NCI-H748 (cell line): ENCODE measurements around the gene TMEM53.
"Not testable (repeated sequence)": the region's sequence is repeated elsewhere in the genome, so short reads cannot be mapped to it uniquely, and the experiment has no call there.

Source experiments
- DNase-seq: peaks from one replicate; lab custom pipeline; 2025; ENCODE audit not compliant: unreplicated experiment; lab: John Stamatoyannopoulos, UW

TMEM53 gene

DNA sequence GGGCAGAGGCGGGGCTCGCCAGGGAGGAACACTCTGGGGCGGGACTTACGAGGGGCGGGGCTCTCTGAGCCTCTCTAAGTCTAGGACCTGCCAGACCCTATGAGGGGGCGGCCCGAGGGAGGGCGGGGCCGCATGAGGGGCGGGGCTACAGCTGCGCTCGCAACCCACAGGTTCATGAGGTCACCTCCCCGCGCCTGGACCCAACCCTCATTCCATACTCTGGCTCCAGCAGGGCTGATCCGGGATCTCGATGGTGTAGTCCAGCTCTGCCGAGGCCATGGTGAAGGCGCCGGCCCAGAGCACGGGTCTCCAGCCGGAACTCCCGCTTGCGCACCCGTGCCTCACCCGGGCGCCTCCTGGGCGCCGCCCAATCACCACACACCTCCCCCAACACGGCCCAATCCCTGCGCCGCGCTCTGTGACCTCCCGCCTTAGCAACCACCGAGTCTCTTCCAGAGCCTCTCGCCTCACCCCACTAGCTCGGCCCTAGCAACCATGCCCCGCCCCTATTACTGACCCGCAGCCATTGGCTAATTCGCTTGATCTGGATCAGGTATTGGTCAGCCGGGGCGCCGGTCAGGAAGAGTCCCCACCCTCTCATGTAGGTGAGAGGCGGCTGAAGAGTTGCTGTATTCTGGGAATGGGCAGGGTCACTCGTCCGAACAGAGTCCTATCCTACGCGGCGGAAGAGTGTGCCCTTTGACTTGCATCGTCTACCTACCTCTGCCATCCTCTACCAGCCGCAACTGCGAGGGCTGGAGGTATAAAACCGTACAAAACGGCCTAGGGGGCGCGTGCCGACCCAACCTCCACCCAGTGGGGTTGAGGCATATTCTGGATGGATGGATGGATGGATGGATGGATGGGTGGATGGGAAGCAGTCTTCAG lies at the start of gene TMEM53, which contains the start of gene ARMH1:
Gene TMEM53, minus strand, starts transcription at position 369 of the 888 bp plus-strand sequence. Its CDS starts 90 bp downstream, at position 279.
Gene ARMH1, plus strand, starts transcription at position 602 of the 888 bp plus-strand sequence. CDS start 14,984 bp downstream, outside the sequence.
- peak; percentile 99 for DNase-seq

DNA sequence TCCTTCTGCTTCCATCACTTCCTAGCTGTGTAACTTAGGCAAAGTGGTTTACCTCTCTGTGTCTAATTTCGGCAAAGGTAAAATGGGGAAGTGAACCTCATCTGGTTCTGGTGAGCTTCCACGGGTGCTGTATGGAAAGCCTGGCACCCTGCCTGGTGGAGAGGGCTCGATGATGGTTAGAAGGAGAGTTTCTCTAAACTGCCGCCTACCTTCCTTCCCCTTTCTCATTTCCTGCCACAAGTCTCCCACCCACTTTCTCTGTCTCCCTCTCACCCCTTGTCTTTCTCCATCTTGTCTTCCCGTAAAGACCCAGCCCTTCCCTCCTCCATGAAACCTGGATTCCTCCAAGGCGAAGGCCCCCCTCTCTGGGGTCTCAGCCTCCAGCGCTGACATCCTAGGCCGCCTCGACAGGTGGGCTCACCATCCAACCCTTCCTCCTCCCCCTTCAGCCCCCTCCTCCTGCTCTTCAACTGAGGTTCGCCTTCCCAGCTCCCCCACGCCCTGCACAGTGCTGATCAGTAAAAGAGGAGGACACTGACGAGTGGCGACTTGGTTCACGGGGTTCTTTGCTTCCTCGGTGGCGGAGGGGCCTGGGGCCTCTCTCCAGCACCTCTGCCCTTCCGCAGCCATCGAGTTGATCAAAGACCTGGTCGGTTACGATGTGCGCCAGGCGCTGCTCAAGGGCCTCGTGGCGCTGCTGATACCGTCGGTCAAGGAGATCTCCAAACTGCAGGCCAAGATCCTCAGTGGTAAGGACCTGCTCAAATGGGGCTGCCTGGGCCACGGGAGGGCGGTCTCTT lies 49.4 kb upstream of the TMEM53 start:
- no peak for DNase-seq

DNA sequence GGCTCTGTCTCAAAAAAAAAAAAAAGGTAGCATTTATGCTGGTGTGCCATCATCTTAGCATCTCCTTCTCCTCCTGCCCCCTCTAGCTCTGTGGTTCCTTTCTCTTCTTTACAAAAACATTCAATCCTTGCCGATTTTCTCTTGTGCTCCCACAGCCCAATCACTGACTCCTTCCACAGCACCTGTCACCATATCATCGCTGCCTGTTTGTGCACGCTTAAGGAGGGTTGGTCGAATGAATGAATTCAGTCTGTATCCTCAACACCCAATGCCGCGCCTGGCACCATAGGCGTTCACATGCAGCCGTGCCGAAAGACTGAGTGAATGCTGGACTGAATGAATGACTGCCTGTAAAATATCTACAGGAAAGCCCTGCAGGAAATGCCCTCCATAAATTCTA lies 48.8 kb upstream of the TMEM53 start:
- no peak for DNase-seq

DNA sequence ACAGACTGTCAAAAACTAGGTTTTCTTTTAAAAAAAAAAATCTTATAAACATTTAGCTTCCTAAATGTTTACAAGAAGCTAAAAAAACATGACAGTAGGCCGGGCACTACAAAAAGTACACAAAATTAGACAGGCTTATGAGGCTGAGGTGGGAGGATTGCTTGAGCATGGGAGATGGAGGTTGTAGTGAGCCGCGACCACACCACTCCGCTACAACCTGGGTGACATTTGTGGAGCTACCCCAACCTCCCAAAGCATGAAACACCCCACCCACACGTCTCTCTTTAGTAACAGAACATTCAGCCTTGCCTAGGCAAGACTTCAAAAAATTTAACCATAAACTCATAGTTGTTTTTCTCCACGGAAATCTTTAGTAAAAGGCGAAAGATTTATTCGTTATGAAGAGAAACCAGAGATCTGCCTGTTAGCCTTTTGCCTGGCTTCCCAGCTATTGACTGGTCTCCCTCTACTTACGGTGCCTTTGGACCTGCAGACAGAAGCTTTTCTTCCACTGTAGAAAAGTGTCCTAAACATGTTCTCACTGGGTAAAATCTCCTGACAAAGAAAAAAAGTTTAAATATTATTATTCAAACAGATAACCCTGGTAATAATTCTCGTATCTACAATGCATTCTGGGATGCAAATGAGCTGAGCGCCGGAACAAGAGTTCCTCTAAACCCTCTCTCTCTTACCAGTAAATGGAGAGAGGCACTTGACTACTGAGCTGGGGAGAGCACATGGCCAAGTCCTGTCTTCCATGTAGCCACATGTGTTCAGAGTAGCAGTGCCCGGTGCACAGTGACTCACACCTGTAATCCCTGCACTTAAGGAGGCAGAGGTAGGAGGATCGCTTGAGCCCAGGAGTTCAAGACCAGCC lies 47.4 kb upstream of the TMEM53 start:
- DNase-seq = peak; percentile 95

DNA sequence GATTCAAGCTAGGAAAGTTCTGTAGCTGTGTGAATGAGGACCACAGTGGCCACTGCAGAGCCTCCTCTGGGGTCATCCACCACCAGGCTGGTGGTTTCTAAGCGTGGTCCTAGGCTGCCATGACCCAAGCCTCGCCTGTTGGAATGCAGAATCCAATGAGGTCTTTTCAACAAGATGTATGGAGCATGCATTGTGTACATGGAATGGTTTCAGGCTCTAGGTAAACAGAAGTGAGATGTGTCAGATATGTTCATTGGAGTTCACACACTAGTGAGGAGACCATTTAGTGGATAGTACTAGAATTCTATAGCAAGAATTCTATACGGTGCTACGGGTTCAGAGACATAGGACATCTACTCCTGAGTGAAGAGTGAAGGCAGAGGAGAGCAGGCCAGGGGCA lies 46.0 kb upstream of the TMEM53 start:
- no peak for DNase-seq

DNA sequence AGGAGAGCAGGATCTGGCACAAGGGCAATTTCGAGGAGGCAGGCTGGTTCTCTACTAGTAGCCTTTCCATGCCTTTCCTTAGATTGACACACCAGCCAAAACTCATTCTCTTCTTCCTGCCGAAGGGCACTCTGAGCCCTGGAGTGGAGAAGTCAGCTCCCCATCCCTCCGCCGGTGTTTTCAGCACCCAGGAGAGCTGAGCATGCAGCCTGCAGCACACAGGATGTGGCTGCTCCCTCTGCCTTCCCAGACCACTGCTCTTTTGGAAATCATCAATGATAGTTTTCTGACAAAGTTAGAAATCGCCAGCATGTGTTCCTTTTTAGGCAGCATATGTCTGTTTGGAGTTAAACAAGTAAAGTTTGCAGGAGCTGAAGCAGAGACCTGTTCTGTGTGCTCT lies 45.0 kb upstream of the TMEM53 start:
- DNase-seq = no peak

DNA sequence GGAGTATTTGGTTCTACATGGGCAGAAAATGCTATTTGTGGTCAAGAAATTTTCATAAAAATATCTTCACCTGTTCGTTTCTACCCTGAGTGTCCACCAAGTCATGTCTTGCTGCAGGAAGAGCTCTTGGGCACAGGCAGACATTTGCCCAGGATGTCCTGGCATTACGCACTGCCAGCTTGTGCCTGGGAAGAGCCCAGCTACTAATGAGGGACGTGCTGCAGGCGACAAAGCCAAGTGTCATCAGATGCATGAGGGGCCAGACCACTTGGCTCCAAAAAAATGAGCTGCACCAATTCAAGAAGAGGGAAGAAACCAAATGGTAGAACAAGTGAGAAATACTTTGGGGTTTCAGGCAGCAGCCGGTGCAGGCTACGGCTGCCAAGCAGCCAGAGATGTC lies 43.8 kb upstream of the TMEM53 start:
- DNase-seq = no peak

DNA sequence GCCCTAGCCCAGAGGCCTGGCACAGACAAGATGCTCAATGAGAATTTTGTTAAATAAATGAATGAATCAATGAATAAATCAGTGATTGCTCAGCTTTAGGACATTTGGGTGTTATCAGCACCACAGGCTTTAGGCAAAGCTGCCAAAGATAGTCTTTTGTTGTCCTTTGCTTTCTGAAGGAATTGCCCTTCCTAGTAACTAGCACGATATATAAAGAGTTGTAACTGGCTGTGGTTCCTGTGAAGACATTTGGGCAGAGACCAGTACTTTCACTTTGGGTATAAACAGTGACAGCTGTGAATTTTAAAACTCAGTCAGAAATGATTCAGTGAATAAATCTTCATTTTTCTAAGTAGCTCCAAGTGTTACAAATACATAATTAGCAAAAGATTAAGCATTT lies 43.4 kb upstream of the TMEM53 start:
- DNase-seq = no peak

DNA sequence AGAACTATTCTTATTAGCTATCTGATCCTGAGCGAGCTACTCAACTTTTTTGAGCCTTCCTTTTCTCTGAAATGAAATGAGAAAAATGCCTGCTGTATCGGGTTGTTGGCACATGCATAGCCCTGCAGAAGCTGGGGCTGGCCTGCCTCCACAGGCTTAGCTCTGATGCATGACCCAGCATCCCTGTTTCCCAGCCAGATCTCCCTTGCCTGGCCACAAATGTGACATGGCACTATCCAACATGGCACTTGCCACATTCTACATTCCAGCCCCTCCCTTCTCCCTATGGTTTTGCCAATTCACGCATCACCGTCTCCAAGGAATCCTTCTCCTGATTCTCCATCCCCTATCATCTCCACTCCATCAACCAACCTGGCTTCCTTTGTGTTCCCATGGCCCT lies 42.9 kb upstream of the TMEM53 start:
- no peak for DNase-seq

DNA sequence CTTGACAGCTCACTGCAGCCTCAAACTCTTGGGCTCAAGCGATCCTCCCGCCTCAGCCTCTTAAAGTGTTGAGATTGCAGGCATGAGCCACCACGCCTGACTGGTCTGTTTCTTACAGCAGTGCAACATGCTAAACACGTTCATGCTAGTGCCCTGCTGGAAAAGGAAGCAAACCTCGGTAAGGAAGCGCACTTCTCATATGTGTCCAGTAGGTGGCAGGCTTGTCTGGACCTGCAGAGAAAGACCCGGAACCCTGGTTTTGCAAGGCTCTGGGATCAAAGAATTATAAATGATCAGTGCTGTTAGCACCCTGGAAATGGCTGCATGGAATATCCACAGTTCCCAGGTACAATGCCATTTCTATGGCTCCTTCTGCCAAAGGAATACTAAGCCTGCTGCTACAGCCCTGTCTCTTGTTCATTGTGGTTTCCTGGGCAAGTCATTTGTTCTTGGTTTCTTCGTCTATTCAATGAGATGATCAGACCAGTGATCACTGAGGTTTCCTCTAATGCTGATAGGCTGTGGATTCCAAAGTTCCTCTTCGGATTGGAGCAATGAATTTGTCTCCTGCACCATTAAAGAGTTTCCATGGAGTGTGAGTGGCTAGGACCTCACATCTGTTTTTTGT lies 40.8 kb upstream of the TMEM53 start:
- peak; percentile 77 for DNase-seq

DNA sequence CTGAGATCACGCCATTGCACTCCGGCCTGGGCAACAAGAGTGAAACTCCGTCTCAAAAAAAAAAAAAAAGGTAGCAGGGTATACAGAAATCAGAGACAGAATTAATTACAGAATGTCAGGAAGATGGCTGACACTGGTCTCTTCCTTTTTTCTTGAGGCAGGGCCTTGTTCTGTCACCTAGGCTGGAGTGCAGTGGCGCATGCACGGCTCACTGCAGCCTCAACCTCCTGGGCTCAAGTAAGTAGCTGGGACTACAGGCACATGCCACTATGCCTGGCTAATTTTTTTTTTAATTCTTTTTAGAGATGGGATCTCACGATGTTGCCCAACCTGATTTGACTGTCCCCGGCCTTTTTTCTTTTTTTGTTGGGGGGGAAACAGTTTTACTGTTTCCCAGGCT lies 40.3 kb upstream of the TMEM53 start:
- DNase-seq = no peak

DNA sequence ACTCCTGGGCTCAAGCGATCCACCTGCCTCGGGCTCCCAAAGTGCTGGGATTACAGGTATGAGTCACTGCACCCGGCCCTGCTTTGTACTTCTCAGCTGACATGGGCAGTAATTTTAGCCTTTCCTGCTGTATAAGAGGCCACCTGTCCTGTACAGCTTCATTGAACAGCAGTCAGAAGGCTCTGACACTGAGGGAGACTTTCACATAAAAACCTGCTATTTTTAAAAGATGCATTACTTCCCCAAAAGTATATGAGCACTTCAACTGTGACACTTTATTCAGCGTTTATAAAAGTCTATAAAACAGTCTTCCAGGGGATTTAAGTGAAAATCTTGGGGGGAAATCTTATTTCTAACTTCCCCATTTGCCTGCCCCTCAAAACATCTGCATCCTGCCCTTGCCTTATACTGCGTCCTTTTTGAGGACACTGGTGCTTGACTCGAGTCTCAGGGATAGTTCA lies 39.1 kb upstream of the TMEM53 start:
- no peak for DNase-seq

DNA sequence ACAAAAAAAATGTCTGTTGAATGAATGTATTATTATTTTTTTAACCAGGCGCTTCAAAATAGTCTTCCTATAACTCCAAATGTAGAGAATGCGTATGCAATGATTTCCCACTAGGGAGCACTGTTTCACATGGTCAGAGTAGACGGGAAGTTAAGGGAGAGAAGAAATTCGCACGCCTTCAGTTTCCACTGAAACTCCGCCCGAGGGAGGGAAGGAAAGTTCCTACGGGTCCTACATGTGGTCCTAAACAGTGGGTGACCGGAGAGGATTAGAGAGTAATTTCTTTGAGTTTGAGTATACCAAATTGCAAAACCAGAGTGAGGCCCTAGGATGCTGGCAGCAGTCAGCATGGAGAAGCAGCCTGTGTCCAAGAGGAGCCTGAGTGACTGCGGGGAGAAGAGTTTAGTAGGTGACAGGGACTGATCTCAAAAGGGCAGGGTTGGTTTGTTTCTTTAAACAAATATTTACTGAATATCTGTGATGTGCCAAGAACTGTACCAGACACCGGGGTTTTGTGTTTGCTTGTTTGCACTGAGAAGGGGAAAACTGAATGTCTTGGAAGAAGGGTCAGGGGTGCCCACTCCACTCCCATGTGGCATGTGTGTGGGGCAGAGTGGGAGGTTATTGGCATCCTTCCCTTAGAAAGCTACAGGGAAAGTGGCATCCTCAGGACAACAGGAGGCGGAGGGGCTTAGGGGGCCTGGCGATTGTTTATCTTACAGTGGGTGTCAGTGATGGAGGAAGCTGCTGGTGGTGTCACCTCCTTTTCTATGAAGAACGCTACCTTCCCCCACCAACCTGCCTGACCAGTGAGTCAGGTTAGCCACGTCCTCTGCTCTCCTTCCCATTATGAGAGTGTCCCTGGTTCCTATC lies 33.9 kb upstream of the TMEM53 start:
- DNase-seq = peak; percentile 56

DNA sequence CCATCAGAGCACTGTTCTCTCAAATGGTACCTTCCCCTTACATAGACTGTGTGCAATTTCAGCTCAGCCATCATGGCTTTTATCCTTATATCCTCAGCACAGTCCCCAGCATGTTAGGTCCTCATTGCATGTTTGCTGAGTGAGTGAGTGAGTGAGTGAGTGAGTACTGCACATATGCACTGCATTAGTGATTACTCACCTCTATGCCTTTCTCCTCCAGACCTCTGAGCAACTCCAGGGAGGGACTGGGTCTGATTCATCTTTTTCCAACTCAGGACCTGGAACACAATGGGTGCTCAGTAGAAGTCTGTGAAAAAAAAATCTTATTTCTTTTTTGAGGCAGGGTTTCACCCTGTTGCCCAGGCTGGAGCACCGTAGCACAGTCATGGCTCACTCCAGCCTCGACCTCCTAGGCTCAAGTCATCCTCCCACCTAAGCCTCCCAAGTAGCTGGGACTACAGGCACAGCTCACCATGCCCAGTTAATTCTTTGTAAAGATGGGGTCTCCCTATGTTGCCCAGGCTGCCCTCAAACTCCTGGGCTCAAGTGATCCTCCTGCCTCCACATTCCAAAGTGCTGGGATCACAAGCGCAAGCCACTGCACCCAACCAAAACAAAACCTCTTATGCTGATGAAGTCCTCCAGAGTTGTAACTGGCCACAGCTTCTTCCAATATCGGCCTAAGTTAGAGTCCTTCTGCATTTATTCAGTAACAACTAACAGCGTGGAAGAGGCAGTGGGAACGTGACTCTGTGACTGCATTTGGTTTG lies 33.0 kb upstream of the TMEM53 start:
- no peak for DNase-seq

DNA sequence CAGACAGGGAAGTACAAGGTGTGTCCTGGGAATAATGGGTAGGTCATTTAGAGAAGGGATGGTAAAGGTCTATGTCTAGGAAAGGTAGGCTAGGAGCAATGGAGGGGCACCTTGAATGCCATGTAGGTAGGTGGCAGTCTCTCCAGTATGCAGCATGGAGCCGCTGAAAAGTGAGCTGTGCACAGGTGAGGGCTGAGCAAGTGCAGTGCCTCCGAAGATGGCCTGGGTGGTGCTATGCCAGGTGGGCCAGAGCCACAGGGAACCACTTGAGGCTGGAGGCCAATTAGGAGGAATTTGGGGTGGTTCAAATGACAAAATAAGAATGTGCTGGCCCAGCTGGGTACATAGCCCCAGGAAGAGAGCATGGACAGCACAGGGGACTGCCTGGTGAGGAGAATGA lies 31.7 kb upstream of the TMEM53 start:
- DNase-seq = no peak

DNA sequence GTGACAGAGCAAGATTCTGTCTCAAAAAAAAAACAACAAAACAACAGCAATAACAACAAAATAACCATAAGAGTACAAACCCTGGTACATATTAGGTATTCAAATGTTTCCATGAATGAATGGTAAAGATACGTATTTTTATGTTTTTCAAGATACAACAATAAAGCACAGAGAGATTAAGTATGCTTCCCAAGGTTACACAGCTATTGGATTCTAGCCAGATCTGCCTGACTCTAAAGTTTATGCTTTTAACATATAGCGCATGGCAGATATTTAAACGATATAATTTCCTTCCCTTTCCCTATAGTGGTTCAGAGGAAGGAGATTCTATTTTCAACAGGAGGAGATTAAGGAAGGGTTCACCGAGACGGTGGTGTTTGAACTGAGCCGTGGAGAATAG lies 31.2 kb upstream of the TMEM53 start:
- no peak for DNase-seq

DNA sequence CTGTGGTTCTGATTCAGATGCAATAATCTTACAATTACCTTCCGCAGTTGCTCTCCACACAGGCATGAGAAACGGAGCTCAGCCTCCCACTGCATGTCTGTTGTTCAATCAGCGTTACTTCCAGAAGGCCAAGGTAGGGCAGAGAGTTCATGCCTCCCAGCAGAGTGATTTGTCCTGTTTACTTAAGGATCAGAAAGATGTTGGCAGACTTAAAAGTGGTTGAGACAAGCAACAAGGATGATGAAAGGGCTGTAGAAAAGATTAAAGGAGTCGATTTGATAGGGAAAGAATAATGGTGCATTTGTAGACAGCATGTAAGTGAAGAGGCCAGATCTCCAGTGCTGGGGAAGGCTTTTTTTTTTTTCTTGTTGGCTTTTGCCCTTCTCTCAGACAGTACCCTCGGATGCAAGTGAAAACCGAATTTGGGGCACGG lies 26.9 kb upstream of the TMEM53 start:
- no peak for DNase-seq

DNA sequence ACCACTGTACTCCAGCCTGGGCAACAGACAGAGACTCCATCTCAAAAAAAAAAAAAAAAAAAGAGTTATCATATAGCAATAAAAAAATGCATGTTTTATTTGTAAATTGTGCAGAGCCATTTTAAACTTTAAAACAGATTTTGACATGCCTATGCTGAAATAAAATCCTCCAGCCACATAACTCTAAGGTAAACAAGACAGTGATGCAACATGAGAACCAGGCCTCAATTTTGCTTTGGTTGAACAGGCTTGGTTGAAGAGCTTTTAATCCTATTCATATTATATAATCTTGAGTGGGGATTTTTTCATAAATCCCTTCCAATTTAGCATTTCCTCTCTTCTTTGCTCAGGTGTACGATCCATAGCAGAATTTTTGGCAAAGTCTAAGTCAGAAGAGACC lies 26.3 kb upstream of the TMEM53 start:
- DNase-seq = no peak

DNA sequence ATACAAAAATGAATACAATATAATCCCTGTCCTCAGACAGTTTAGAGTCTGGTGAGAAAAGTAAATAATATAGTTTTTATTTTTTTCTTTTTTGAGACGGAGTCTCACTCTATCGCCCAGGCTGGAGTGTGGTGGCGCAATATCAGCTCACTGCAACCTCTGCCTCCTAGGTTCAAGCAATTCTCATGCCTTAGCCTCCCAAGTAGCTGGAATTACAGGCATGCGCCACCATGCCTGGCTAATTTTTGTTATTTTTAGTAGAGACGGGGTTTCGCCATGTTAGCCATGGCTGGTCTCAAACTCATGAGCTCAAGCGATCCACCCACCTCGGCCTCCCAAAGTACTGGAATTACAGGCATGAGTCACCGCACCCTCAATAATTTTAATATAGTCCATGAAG lies 25.1 kb upstream of the TMEM53 start:
- not testable (repeated sequence) for DNase-seq
